ENCODE results near the gene TMEM86B.

The TMEM86B gene

GRCh38 chr19:55272142-55272541 is 43.6 kb upstream of the TMEM86B start:
- H3K9me3 Mint-ChIP-seq, result peaks cover 7% of the 10 kb centered on the region
- no peak overlapping the region for H3K27ac Mint-ChIP-seq
- TF ChIP-seq CTCF (IDR thresholded peaks at IDR 0.05), result no peak
- no peak for DNase-seq
- peaks cover 4% of the 10 kb centered on the region for H3K27me3 Mint-ChIP-seq (ENCODE audit: low read depth, poor library complexity)
- no peaks in the 10 kb centered on the region for H3K4me1 Mint-ChIP-seq
- H3K4me3 Mint-ChIP-seq, result no peak overlapping the region
- H3K36me3 Mint-ChIP-seq (ENCODE audit: low read depth), result peaks cover 39% of the 10 kb centered on the region

- Mint-ChIP-seq H3K4me3 (no peak overlapping the region), H3K9me3 (peaks cover 17% of the 10 kb centered on the region), H3K4me1 (no peaks in the 10 kb centered on the region), H3K27me3 (ENCODE audit: low read depth, poor library complexity) (peaks cover 8% of the 10 kb centered on the region), H3K36me3 (ENCODE audit: low read depth) (peaks cover 50% of the 10 kb centered on the region), H3K27ac (no peak overlapping the region)
- DNase-seq, result no peak
- no peak for TF ChIP-seq CTCF (IDR thresholded peaks at IDR 0.05)
These were observed 41.8 kb upstream of the TMEM86B start for GRCh38 chr19:55270172-55270942.

DNA sequence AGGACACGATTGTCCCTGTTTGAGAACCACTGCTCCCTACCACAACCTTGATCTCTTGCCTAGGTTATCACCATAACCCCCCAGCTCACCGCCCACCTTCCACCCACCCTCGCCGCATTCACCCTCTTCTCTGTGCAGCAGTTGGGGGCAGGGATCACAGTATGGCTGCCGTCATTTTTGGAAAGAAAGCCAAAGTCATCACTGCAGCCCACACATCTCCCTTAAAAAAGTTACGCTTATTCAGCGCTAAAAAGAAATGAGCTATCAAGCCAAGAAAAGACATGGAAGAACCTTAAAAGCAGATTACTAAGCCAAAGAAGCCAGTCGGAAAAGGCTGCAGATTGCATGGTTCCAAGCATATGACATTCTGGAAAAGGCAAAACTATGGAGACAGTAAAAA is 40.7 kb upstream of the TMEM86B start:
- H3K36me3 Mint-ChIP-seq (ENCODE audit: low read depth), result peaks cover 50% of the 10 kb centered on the region
- H3K4me3 Mint-ChIP-seq, result no peak overlapping the region
- no peak for TF ChIP-seq CTCF (IDR thresholded peaks at IDR 0.05)
- peaks cover 8% of the 10 kb centered on the region for H3K27me3 Mint-ChIP-seq (ENCODE audit: low read depth, poor library complexity)
- H3K27ac Mint-ChIP-seq, result peak overlapping the region; percentile 6
- no peaks in the 10 kb centered on the region for H3K4me1 Mint-ChIP-seq
- H3K9me3 Mint-ChIP-seq, result peaks cover 17% of the 10 kb centered on the region
- DNase-seq, result no peak

DNA sequence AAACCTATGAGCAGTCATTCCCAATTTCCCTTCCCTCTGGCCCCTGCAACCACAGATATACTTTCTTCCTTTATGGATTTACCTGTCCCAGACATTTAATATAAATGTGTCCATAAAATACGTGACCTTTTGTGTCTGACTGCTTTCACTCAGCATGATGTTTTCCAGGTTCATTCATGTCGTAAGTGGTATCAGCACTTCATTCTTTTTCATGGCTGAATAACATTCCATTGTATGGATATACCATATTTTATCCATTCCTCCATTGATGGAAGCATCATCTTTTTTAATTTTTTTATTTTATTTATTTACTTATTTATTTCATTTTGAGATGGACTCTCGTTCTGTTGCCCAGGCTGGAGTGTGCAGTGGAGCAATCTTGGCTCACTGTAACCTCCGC is 38.3 kb upstream of the TMEM86B start:
- TF ChIP-seq CTCF (IDR thresholded peaks at IDR 0.05), result no peak
- Mint-ChIP-seq H3K4me1 (no peaks in the 10 kb centered on the region), H3K9me3 (peaks cover 17% of the 10 kb centered on the region), H3K27me3 (ENCODE audit: low read depth, poor library complexity) (peaks cover 8% of the 10 kb centered on the region), H3K36me3 (ENCODE audit: low read depth) (peaks cover 56% of the 10 kb centered on the region), H3K27ac (no peak overlapping the region), H3K4me3 (no peak overlapping the region)
- no peak for DNase-seq

DNA sequence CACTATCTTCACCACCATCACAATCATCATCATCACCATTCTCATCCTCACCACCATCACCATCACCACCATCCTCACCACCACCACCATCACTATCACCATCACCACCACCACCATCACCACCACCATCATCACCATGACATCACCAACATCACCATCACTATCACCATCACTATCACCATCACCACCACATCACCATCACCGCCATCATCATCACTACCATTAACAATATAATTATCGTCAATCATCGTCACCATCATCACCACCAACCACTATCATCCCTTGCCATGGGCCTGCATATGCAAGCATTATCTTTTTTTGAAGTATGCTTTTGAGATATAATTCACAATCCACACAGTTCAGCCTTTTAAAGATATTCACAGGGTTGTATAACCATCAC is 37.8 kb upstream of the TMEM86B start:
- Mint-ChIP-seq H3K4me3 (no peak overlapping the region), H3K4me1 (no peaks in the 10 kb centered on the region), H3K36me3 (ENCODE audit: low read depth) (peaks cover 55% of the 10 kb centered on the region), H3K27me3 (ENCODE audit: low read depth, poor library complexity) (peaks cover 8% of the 10 kb centered on the region), H3K27ac (no peak overlapping the region), H3K9me3 (peaks cover 17% of the 10 kb centered on the region)
- no peak for TF ChIP-seq CTCF (IDR thresholded peaks at IDR 0.05)
- no peak for DNase-seq
